H1 (cell line): ENCODE data around the gene RASSF3. TPM values are rescaled to one million over a fixed set of nuclear protein-coding genes. Genes with fewer than 3 reads are reported as not detected.

Experiments used
- CTCF ChIA-PET: fragments of 300-600 bp; sonication (Branson Sonifier 250); formaldehyde crosslinking; loops from one replicate; lab custom pipeline; 2021; ENCODE audit not compliant: partially characterized antibody; lab: Charles Lee
- POLR2A ChIA-PET: fragments of 300-600 bp; sonication (Branson Sonifier 250); formaldehyde crosslinking; loops from one replicate; lab custom pipeline; 2021; ENCODE audit warnings: inconsistent platforms; ENCODE audit not compliant: partially characterized antibody; lab: Charles Lee
- DNase-seq, 2 experiments: peaks; one replicate each; pipeline versions ENCODE4 v3.0.0 to v3.0.0-alpha.2; 2010 to 2022; ENCODE audit warnings: low spot score in 2 of 2, low read depth in 1 of 2, mixed read lengths in 1 of 2
- FAIRE-seq: peaks from 2 replicates; lab custom pipeline; 2011; peaks lifted over from hg19 to GRCh38; lab: Jason Lieb, UNC
- H2AFZ ChIP-seq: 2 replicates; pipeline ENCODE4 v1.8.1; 2012; ENCODE audit warnings: low read length, inconsistent platforms
- H2AK5ac ChIP-seq: 2 replicates; pipeline ENCODE4 v1.6.1; 2013; ENCODE audit warnings: low read depth, low read length
- H2BK120ac ChIP-seq: replicated peaks from 2 replicates; pipeline ENCODE3; 2013; ENCODE audit warnings: low read depth, low read length, inconsistent platforms
- H2BK12ac ChIP-seq: 2 replicates; pipeline ENCODE4 v1.6.1; 2013; ENCODE audit warnings: low read depth, low read length
- H2BK15ac ChIP-seq: 2 replicates; pipeline ENCODE4 v1.6.1; 2013; ENCODE audit warnings: low read length
- H2BK20ac ChIP-seq: 2 replicates; pipeline ENCODE4 v1.6.1; 2013; ENCODE audit warnings: low read length
- H2BK5ac ChIP-seq: 2 replicates; pipeline ENCODE4 v1.6.1; 2013; ENCODE audit warnings: low read depth, low read length
- H3K14ac ChIP-seq: 2 replicates; pipeline ENCODE4 v1.6.1; 2013; ENCODE audit warnings: inconsistent platforms; ENCODE audit not compliant: insufficient read length
- H3K18ac ChIP-seq: 2 replicates; pipeline ENCODE4 v1.6.1; 2013; ENCODE audit warnings: low read length; ENCODE audit errors: extremely low read depth
- H3K23ac ChIP-seq: 2 replicates; pipeline ENCODE4 v1.6.1; 2013; ENCODE audit warnings: inconsistent platforms; ENCODE audit not compliant: insufficient read length
- H3K23me2 ChIP-seq: 2 replicates; pipeline ENCODE4 v1.6.1; 2013; ENCODE audit warnings: low read depth, low read length
- H3K27ac ChIP-seq: 2 replicates; pipeline ENCODE4 v1.6.1; 2011; ENCODE audit warnings: low read depth, low read length, inconsistent platforms
- H3K27me3 ChIP-seq, 4 experiments: replicated peaks in 1 of 4; 1 replicate in 1 of 4; 2 replicates in 3 of 4; pipeline versions ENCODE4 v1.6.1 to v1.8.1; 2011 to 2013; ENCODE audit warnings: low read length in 3 of 4, mild to moderate bottlenecking in 3 of 4, inconsistent platforms in 2 of 4, mixed read lengths in 2 of 4, moderate library complexity in 1 of 4; ENCODE audit not compliant: control insufficient read depth in 3 of 4, insufficient read depth in 3 of 4; ENCODE audit errors: extremely low read depth in 1 of 4
- H3K36me3 ChIP-seq, 4 experiments: 2 replicates each; pipeline versions ENCODE4 v1.6.1 to v1.8.1; 2011 to 2013; ENCODE audit warnings: mild to moderate bottlenecking in 4 of 4, low read length in 3 of 4, moderate library complexity in 2 of 4, control low read depth in 1 of 4, inconsistent platforms in 1 of 4; ENCODE audit not compliant: insufficient read depth in 4 of 4, control insufficient read depth in 2 of 4
- H3K4ac ChIP-seq: replicated peaks from 2 replicates; pipeline ENCODE3; 2013; ENCODE audit warnings: low read length, low read depth, mixed read lengths, inconsistent platforms; ENCODE audit not compliant: insufficient read length
- H3K4me1 ChIP-seq, 4 experiments: replicated peaks in 1 of 4; 1 replicate in 1 of 4; 2 replicates in 3 of 4; pipeline versions ENCODE4 v1.6.1 to v1.8.1; 2011 to 2013; ENCODE audit warnings: low read length in 3 of 4, inconsistent platforms in 2 of 4, mixed read lengths in 1 of 4; ENCODE audit not compliant: insufficient read depth in 4 of 4, control insufficient read depth in 3 of 4
- H3K4me2 ChIP-seq, 2 experiments: 2 replicates each; pipeline versions ENCODE4 v1.6.1 to v1.8.1; 2011 to 2013; ENCODE audit warnings: low read depth in 2 of 2, low read length in 2 of 2, control low read depth in 1 of 2, inconsistent platforms in 1 of 2, mild to moderate bottlenecking in 1 of 2; ENCODE audit not compliant: insufficient read depth in 1 of 2
- H3K4me3 ChIP-seq, 4 experiments: fragments of 200-600, 300-600 bp in 1 of 4; sonication (generic), shearing (Covaris generic), sonication (Bioruptor Twin) in 1 of 4; 2 replicates each; pipeline versions ENCODE4 v1.5.1 to v1.8.1; 2011 to 2016; ENCODE audit warnings: low read length in 4 of 4, low read depth in 3 of 4, control low read depth in 2 of 4, inconsistent platforms in 2 of 4, mild to moderate bottlenecking in 2 of 4, mixed read lengths in 1 of 4, moderate library complexity in 1 of 4; ENCODE audit not compliant: insufficient read depth in 2 of 4; ENCODE audit errors: extremely low read depth in 1 of 4
- H3K56ac ChIP-seq: replicated peaks from 2 replicates; pipeline ENCODE3; 2013; ENCODE audit warnings: low read depth, mild to moderate bottlenecking, mixed read lengths, low read length, inconsistent platforms; ENCODE audit not compliant: insufficient read length
- H3K79me1 ChIP-seq: 2 replicates; pipeline ENCODE4 v1.6.1; 2013; ENCODE audit warnings: low read depth, low read length, control low read depth
- H3K79me2 ChIP-seq, 2 experiments: 2 replicates each; pipeline versions ENCODE4 v1.6.1 to v1.8.1; 2012 to 2013; ENCODE audit warnings: low read length in 2 of 2, mild to moderate bottlenecking in 2 of 2, inconsistent platforms in 1 of 2; ENCODE audit not compliant: insufficient read depth in 2 of 2, control insufficient read depth in 1 of 2
- H3K9ac ChIP-seq, 4 experiments: replicated peaks in 1 of 4; 1 replicate in 1 of 4; 2 replicates in 3 of 4; pipeline versions ENCODE4 v1.6.1 to v1.8.1; 2011 to 2013; ENCODE audit warnings: low read depth in 3 of 4, low read length in 3 of 4, control low read depth in 2 of 4, mild to moderate bottlenecking in 2 of 4, moderate library complexity in 2 of 4, inconsistent platforms in 1 of 4; ENCODE audit errors: extremely low read depth in 1 of 4
- H3K9me3 ChIP-seq, 2 experiments: 2 replicates each; pipeline versions ENCODE4 v1.6.1 to v1.8.1; 2012 to 2013; ENCODE audit warnings: mild to moderate bottlenecking in 2 of 2, moderate library complexity in 2 of 2, control low read depth in 1 of 2, inconsistent platforms in 1 of 2, low read depth in 1 of 2, low read length in 1 of 2, mixed read lengths in 1 of 2; ENCODE audit not compliant: insufficient read depth in 2 of 2
- H4K20me1 ChIP-seq, 2 experiments: replicated peaks in 1 of 2; 2 replicates each; pipeline versions ENCODE3 to v1.8.1; 2011 to 2013; ENCODE audit warnings: inconsistent platforms in 2 of 2, low read length in 2 of 2, mild to moderate bottlenecking in 1 of 2; ENCODE audit not compliant: insufficient read depth in 2 of 2, control insufficient read depth in 1 of 2
- H4K5ac ChIP-seq: 2 replicates; pipeline ENCODE4 v1.6.1; 2013; ENCODE audit warnings: low read length, low read depth, mixed read lengths, inconsistent platforms; ENCODE audit not compliant: insufficient read length
- H4K8ac ChIP-seq: 2 replicates; pipeline ENCODE4 v1.8.0; 2013; ENCODE audit warnings: mild to moderate bottlenecking, moderate library complexity, low read length, inconsistent platforms; ENCODE audit not compliant: insufficient read depth; ENCODE audit errors: extremely low read depth
- H4K91ac ChIP-seq: replicated peaks from 2 replicates; pipeline ENCODE3; 2013; ENCODE audit warnings: low read length, mixed read lengths, inconsistent platforms; ENCODE audit not compliant: insufficient read length
- BCL11A ChIP-seq, 2 experiments: IDR thresholded peaks; one replicate each; pipeline ENCODE4 v1.6.1; 2011; ENCODE audit warnings: low read depth in 2 of 2, low read length in 2 of 2, mild to moderate bottlenecking in 2 of 2
- CBX5 ChIP-seq: fragments of 300-800, 300-1000 bp; sonication (generic); IDR thresholded peaks from 2 replicates; pipeline ENCODE4 v1.7.1; 2016; ENCODE audit warnings: antibody characterized with exemption, low read length, low read depth
- HDAC6 ChIP-seq: IDR thresholded peaks from one replicate; pipeline ENCODE4 v1.7.1; 2012; ENCODE audit warnings: low read depth, mild to moderate bottlenecking, inconsistent platforms, low read length, moderate library complexity
- KDM4A ChIP-seq: IDR thresholded peaks from one replicate; pipeline ENCODE4 v1.7.1; 2012; ENCODE audit warnings: low read depth, mild to moderate bottlenecking, moderate library complexity, low read length, inconsistent platforms; ENCODE audit not compliant: severe bottlenecking
- RNF2 ChIP-seq: fragments of 200-900, 300-1000 bp; sonication (generic); IDR thresholded peaks from 2 replicates; pipeline ENCODE4 v1.7.1; 2016; ENCODE audit warnings: borderline replicate concordance, low read depth, mild to moderate bottlenecking, antibody characterized with exemption, low read length; ENCODE audit not compliant: poor library complexity, severe bottlenecking; ENCODE audit errors: missing control alignments
- SIN3A ChIP-seq, 2 experiments: IDR thresholded peaks in 1 of 2; conservative IDR thresholded peaks in 1 of 2; 2 replicates each; pipeline ENCODE4 v1.6.1; 2011 to 2012; ENCODE audit warnings: low read length in 2 of 2, improper control_type of control experiment in 1 of 2, low read depth in 1 of 2, mild to moderate bottlenecking in 1 of 2
- WGBS, 2 experiments: shearing (Covaris generic) in 1 of 2; methylation state at CpG; one replicate each; pipeline versions ENCODE4 v1.1.6 to v1.1.7; 2013 to 2015; ENCODE audit warnings: low lambda C conversion rate in 2 of 2, mixed read lengths in 2 of 2, inconsistent platforms in 1 of 2, low coverage in 1 of 2, missing lambda C conversion rate in 1 of 2; ENCODE audit not compliant: insufficient replicate concordance in 2 of 2, insufficient coverage in 1 of 2, insufficient read length in 1 of 2; ENCODE audit errors: extremely low coverage in 1 of 2, missing lambda C conversion rate in 1 of 2; 5-methylcytosine and 5-hydroxymethylcytosine counted together
- polyA plus RNA-seq, 7 experiments: library from polyadenylated mRNA; depleted of rRNA in 3 of 7; stranded (reverse) in 5 of 7; unstranded in 2 of 7; fragments of >200 nt in 5 of 7; fragments of 200-250 nt in 2 of 7; gene quantifications; 1 replicate in 5 of 7; 2 replicates in 1 of 7; 4 replicates in 1 of 7; pipeline versions ENCODE4 v1.2.1 to v1.2.3, GENCODE V29; 2011 to 2013; ENCODE audit warnings: missing spikeins in 2 of 7, mixed read lengths in 2 of 7
- total RNA-seq: library from RNA; stranded (reverse); fragmentation: NEBNext Ultra II Directional; extraction: Animal tissue kit (Norgen Biotek cat#: 25700); gene quantifications from 2 replicates; pipeline ENCODE4 v1.2.1, GENCODE V29; 2021
- TF ChIP-seq, protein P1 (sequence below): IDR thresholded peaks from 2 replicates; pipeline ENCODE4 v1.6.1; 2012; ENCODE audit warnings: low read length, inconsistent platforms
- TF ChIP-seq, protein P2 (sequence below): IDR thresholded peaks from 2 replicates; pipeline ENCODE4 v1.6.1; 2011; ENCODE audit warnings: low read depth, mild to moderate bottlenecking, low read length; ENCODE audit not compliant: insufficient read depth
- TF ChIP-seq, protein P3 (sequence below): IDR thresholded peaks from 2 replicates; pipeline ENCODE4 v1.6.1; 2012; ENCODE audit warnings: inconsistent platforms

Gene RASSF3
- total and polyA plus RNA-seq, 2 of the 8 experiments (the other 6 are each of a cell fraction or from before 2014, with no cell fraction given): 19.1 to 64.3 TPM

DNA sequence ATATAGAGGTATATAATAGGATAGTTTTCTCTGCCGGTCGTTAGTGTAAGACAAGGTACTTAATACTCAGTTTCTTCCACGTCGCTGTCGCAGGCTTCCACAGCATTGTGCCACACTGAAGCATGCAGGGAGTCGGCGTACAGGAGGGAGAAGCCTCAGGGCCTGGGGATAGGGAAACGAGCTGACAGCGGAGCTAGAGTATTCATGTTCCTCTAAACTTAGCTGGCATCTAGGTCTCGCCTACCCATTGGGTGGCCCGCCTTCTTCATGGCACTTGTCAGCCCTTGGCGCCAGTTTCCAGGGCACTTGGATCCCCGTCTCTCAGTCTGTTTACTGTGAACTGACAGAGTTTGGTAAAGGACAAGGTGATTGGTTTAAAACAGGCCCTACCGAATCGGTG lies 75.3 kb downstream of the RASSF3 start:
- POLR2A ChIA-PET: no interaction called here
- TF ChIP-seq RNF2 (no peak), BCL11A (IDR thresholded peaks at IDR 0.05; ENCODE audit: low read depth in 2 of 2, low read length in 2 of 2) (no peak), CBX5 (no peak), SIN3A (conservative IDR thresholded peaks at IDR 0.05 in 1 of 2, IDR thresholded peaks at IDR 0.05 in 1 of 2; ENCODE audit: low read depth in 1 of 2, low read length in 2 of 2) (no peak), HDAC6 (no peak), KDM4A (no peak)
- TF ChIP-seq, protein P1, sequence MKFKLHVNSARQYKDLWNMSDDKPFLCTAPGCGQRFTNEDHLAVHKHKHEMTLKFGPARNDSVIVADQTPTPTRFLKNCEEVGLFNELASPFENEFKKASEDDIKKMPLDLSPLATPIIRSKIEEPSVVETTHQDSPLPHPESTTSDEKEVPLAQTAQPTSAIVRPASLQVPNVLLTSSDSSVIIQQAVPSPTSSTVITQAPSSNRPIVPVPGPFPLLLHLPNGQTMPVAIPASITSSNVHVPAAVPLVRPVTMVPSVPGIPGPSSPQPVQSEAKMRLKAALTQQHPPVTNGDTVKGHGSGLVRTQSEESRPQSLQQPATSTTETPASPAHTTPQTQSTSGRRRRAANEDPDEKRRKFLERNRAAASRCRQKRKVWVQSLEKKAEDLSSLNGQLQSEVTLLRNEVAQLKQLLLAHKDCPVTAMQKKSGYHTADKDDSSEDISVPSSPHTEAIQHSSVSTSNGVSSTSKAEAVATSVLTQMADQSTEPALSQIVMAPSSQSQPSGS: no peak
- TF ChIP-seq, protein P2, sequence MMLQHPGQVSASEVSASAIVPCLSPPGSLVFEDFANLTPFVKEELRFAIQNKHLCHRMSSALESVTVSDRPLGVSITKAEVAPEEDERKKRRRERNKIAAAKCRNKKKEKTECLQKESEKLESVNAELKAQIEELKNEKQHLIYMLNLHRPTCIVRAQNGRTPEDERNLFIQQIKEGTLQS: no peak
- TF ChIP-seq, protein P3, sequence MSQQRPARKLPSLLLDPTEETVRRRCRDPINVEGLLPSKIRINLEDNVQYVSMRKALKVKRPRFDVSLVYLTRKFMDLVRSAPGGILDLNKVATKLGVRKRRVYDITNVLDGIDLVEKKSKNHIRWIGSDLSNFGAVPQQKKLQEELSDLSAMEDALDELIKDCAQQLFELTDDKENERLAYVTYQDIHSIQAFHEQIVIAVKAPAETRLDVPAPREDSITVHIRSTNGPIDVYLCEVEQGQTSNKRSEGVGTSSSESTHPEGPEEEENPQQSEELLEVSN: no peak

More for the DNA sequence above, 75.3 kb downstream of the RASSF3 start:
- no peak overlapping the region for H4K5ac ChIP-seq
- H3K9me3 ChIP-seq: no peaks in the 10 kb centered on the region
- H2BK20ac ChIP-seq: no peak overlapping the region
- CTCF ChIA-PET: interaction anchor here (1.1 to 4.6 kb wide), 2 partner anchors 12 to 116 kb away, joined by 3 to 20 read pairs; no protein-coding TSS in a partner anchor
- H3K18ac ChIP-seq: no peak overlapping the region
- no peak overlapping the region for H3K4me2 ChIP-seq
- no peak overlapping the region for H2BK15ac ChIP-seq
- FAIRE-seq: no peak
- peaks cover 0 to 18% (median 8%) of the 10 kb centered on the region in 4 experiments; a peak in 3 of 8 replicates for H3K36me3 ChIP-seq
- no peak overlapping the region for H4K8ac ChIP-seq
- no peak overlapping the region for H3K14ac ChIP-seq
- 86% methylated on average over 15 of the region's 15 CpGs; no CpG with 5 or more reads in 1 of the 2 experiments for WGBS, 2 experiments
- no peak overlapping the region for H3K4me3 ChIP-seq
- no peak overlapping the region for H3K27ac ChIP-seq
- no peak overlapping the region for H2BK12ac ChIP-seq
- no peak overlapping the region for H4K91ac ChIP-seq
- H2BK5ac ChIP-seq: no peak overlapping the region
- no peak overlapping the region for H3K56ac ChIP-seq
- no peak overlapping the region for H3K23ac ChIP-seq
- no peak overlapping the region for H3K4ac ChIP-seq
- H3K23me2 ChIP-seq: no peaks in the 10 kb centered on the region
- H2AK5ac ChIP-seq: 0 out of 2 replicates have a peak overlapping the region, but pooled peaks have one; percentile 13
- no peak overlapping the region for H3K9ac ChIP-seq
- H3K79me2 ChIP-seq: peaks cover 0 to 49% of the 10 kb centered on the region in 2 experiments; a peak in 3 of 4 replicates
- H3K27me3 ChIP-seq: no peaks in the 10 kb centered on the region
- no peak overlapping the region for H2BK120ac ChIP-seq
- peaks cover 4 to 9% of the 10 kb centered on the region in 2 experiments for H4K20me1 ChIP-seq
- peaks cover 2 to 10% (median 6%) of the 10 kb centered on the region in 4 experiments; a peak in 4 of 7 replicates for H3K4me1 ChIP-seq
- no peak for DNase-seq
- H2AFZ ChIP-seq: no peak overlapping the region
- peaks cover 8% of the 10 kb centered on the region; the same call in 1 of the 2 replicates for H3K79me1 ChIP-seq
